Adrenal gland (tissue), 5 donors: ENCODE measurements around the gene WDR77.

Experiments used
- CTCF ChIP-seq, 6 experiments: fragments of 450-650 bp in 4 of 6; fragments of 200-600 bp in 2 of 6; sonication (generic) in 1 of 6; IDR thresholded peaks; 1 replicate in 5 of 6; 2 replicates in 1 of 6; pipeline versions ENCODE4 v1.5.1 to v1.8.0; 2016 to 2021; ENCODE audit warnings: antibody characterized with exemption in 6 of 6, mild to moderate bottlenecking in 2 of 6, moderate library complexity in 1 of 6
- POLR2A ChIP-seq, 2 donors: fragments of 450-650 bp; IDR thresholded peaks; one replicate each; pipeline ENCODE4 v1.6.1; 2017; ENCODE audit warnings: antibody characterized with exemption in 2 of 2, mild to moderate bottlenecking in 2 of 2, moderate library complexity in 1 of 2
- donor health status: DM: no; HTN: no; CAD: no.

DNA sequence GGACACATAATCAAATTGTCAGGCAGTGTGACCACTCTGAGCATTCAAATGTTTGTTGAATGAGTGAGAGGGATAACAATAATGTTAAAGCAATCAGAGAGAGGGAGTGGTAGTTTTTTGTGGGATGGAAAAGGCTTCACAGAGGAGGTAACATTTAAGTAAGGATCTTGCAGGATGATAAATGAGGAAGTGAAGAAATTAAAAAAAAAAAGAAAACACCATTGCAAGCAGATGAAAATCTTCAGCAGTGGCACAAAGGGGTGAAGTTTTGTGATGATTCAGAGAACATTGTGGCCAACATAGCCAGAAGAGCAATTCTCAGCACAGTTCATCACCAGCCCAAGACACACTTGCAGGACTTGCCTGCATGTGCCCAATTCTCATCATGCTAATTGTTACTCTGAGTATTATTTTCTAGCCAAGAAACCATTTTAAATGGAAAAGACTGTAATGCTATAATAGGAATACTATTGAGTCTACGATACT is 56.6 kb downstream of the WDR77 start:
- TF ChIP-seq CTCF (IDR thresholded peaks at IDR 0.05) (no peak), POLR2A (IDR thresholded peaks at IDR 0.05) (no peak)
